ENCODE measurements around the gene DSCAML1. TPM values are rescaled to one million over a fixed set of nuclear protein-coding genes. Genes with fewer than 3 reads are reported as not detected.

The DSCAML1 gene
- total and polyA plus RNA-seq, 8 donors: 0.08 to 2.9 (median 0.45) TPM

- Histone ChIP-seq H3K4me1 (no peaks in the 10 kb centered on the region), H3K36me3 (no peaks in the 10 kb centered on the region), H3K9me3 (peaks cover 0 to 5% (median 0%) of the 10 kb centered on the region in 4 donors), H3K27me3 (peaks cover 0 to 54% (median 0%) of the 10 kb centered on the region in 3 donors), H3K27ac (no peak overlapping the region), H3K4me3 (no peak overlapping the region)
- 40 to 49% (median 46%) methylated on average over 11 to 12 of the region's 12 CpGs for WGBS, 5 donors
- intact Hi-C loops (cut with DNase I; ENCODE audit: low total_unique reads): no loop called here
- no peak for DNase-seq
- TF ChIP-seq POLR2A (IDR thresholded peaks at IDR 0.05) (no peak), POLR2AphosphoS5 (IDR thresholded peaks at IDR 0.05) (no peak), CTCF (IDR thresholded peaks at IDR 0.05) (no peak)
These were observed 90.6 kb downstream of the DSCAML1 start for GRCh38 chr11:117706322-117706814.

GRCh38 chr11:117705866-117706265 is 91.2 kb downstream of the DSCAML1 start:
- Histone ChIP-seq H3K4me1 (no peaks in the 10 kb centered on the region), H3K9me3 (peaks cover 0 to 5% (median 0%) of the 10 kb centered on the region in 4 donors), H3K27ac (no peak overlapping the region), H3K27me3 (peaks cover 0 to 54% (median 0%) of the 10 kb centered on the region in 3 donors), H3K4me3 (no peak overlapping the region), H3K36me3 (no peaks in the 10 kb centered on the region)
- no peak for DNase-seq
- intact Hi-C loops (cut with DNase I; ENCODE audit: low total_unique reads): no loop called here
- TF ChIP-seq POLR2A (IDR thresholded peaks at IDR 0.05) (no peak), CTCF (IDR thresholded peaks at IDR 0.05) (no peak), POLR2AphosphoS5 (IDR thresholded peaks at IDR 0.05) (no peak), EP300 (IDR thresholded peaks at IDR 0.05) (no peak)
- 82 to 94% (median 89%) methylated on average over 6 of the region's 6 CpGs for WGBS, 5 donors

GRCh38 chr11:117704395-117705100 is 92.5 kb downstream of the DSCAML1 start:
- TF ChIP-seq POLR2A (IDR thresholded peaks at IDR 0.05) (no peak), EP300 (IDR thresholded peaks at IDR 0.05) (no peak)
- WGBS, 5 donors: 54 to 65% (median 56%) methylated on average over 24 of the region's 24 CpGs
- intact Hi-C loops (cut with DNase I; ENCODE audit: low total_unique reads): no loop called here

GRCh38 chr11:117702946-117703598 is 93.9 kb downstream of the DSCAML1 start:
- Histone ChIP-seq H3K27ac (no peak overlapping the region), H3K4me1 (no peaks in the 10 kb centered on the region), H3K9me3 (no peaks in the 10 kb centered on the region), H3K36me3 (no peaks in the 10 kb centered on the region), H3K4me3 (no peak overlapping the region), H3K27me3 (peaks cover 0 to 68% (median 0%) of the 10 kb centered on the region in 3 donors)
- TF ChIP-seq CTCF (IDR thresholded peaks at IDR 0.05) (no peak), POLR2A (IDR thresholded peaks at IDR 0.05) (no peak), POLR2AphosphoS5 (IDR thresholded peaks at IDR 0.05) (no peak), EP300 (IDR thresholded peaks at IDR 0.05) (no peak)
- DNase-seq: peak in 1 of 2 donors; percentile 55
- intact Hi-C loops (cut with DNase I; ENCODE audit: low total_unique reads): no loop called here
- 31 to 61% (median 37%) methylated on average over 7 of the region's 7 CpGs for WGBS, 5 donors

More at GRCh38 chr11:117704395-117705100, 92.5 kb downstream of the DSCAML1 start:
- H3K27me3 ChIP-seq: peaks cover 0 to 65% (median 0%) of the 10 kb centered on the region in 3 donors
- no peak overlapping the region for H3K27ac ChIP-seq
- DNase-seq: peak in 1 of 2 donors; percentile 58
- no peak overlapping the region for H3K4me3 ChIP-seq
- no peaks in the 10 kb centered on the region for H3K4me1 ChIP-seq
- peaks cover 0 to 5% (median 0%) of the 10 kb centered on the region in 4 donors for H3K9me3 ChIP-seq
- no peaks in the 10 kb centered on the region for H3K36me3 ChIP-seq
